NCI-H2029 (cell line): ENCODE measurements around the gene NAV2.
"Not testable (repeated sequence)": the region's sequence is repeated elsewhere in the genome, so short reads cannot be mapped to it uniquely, and the experiment has no call there.

Experiments used
- DNase-seq: peaks from one replicate; lab custom pipeline; 2025; lab: John Stamatoyannopoulos, UW

NAV2 gene

GRCh38 chr11:20005747-20006146 is 293.1 kb downstream of the NAV2 start:
- no peak for DNase-seq

GRCh38 chr11:20006618-20007017 is 294.0 kb downstream of the NAV2 start:
- DNase-seq, result not testable (repeated sequence)

- no peak for DNase-seq
These were observed 294.7 kb downstream of the NAV2 start for GRCh38 chr11:20007386-20007785.

- no peak for DNase-seq
These were observed 295.7 kb downstream of the NAV2 start for GRCh38 chr11:20008190-20008870.

GRCh38 chr11:20008871-20009644 is 296.4 kb downstream of the NAV2 start:
- DNase-seq, result peak; percentile 40

GRCh38 chr11:20010156-20010850 is 297.7 kb downstream of the NAV2 start:
- DNase-seq, result no peak

GRCh38 chr11:20010851-20011225 is 298.2 kb downstream of the NAV2 start:
- DNase-seq, result no peak

- no peak for DNase-seq
These were observed 298.8 kb downstream of the NAV2 start for GRCh38 chr11:20011307-20011951.

GRCh38 chr11:20013346-20014066 is 300.9 kb downstream of the NAV2 start:
- peak; percentile 56 for DNase-seq

- no peak for DNase-seq
These were observed 301.4 kb downstream of the NAV2 start for GRCh38 chr11:20014067-20014402.

GRCh38 chr11:20015101-20015500 is 302.5 kb downstream of the NAV2 start:
- DNase-seq, result no peak

GRCh38 chr11:20015529-20016427 is 303.1 kb downstream of the NAV2 start:
- DNase-seq, result peak; percentile 98

- no peak for DNase-seq
These were observed 303.9 kb downstream of the NAV2 start for GRCh38 chr11:20016526-20016925.

- DNase-seq, result peak; percentile 84
These were observed 304.7 kb downstream of the NAV2 start for GRCh38 chr11:20017320-20017719.

GRCh38 chr11:20020198-20020597 is 307.6 kb downstream of the NAV2 start:
- DNase-seq, result no peak

GRCh38 chr11:20020716-20021115 is 308.1 kb downstream of the NAV2 start:
- no peak for DNase-seq

- DNase-seq, result no peak
These were observed 308.6 kb downstream of the NAV2 start for GRCh38 chr11:20021212-20021611.

GRCh38 chr11:20021771-20022362 is 309.2 kb downstream of the NAV2 start:
- peak; percentile 54 for DNase-seq

GRCh38 chr11:20022363-20023081 is 309.9 kb downstream of the NAV2 start:
- peak; percentile 63 for DNase-seq

- DNase-seq, result no peak
These were observed 310.4 kb downstream of the NAV2 start for GRCh38 chr11:20023082-20023426.
